ENCODE data around the gene TEX38.
"Not testable (repeated sequence)": the region's sequence is repeated elsewhere in the genome, so short reads cannot be mapped to it uniquely, and the experiment has no call there.

The TEX38 gene

GRCh38 chr1:46671554-46671953 is at the start of gene TEX38:
Gene TEX38, plus strand, starts transcription at chr1:46671854. Its CDS starts 81 bp downstream, at chr1:46671935.
- DNase-seq (ENCODE audit: low spot score) = no peak

- DNase-seq (ENCODE audit: low spot score) = peak; percentile 48
Measured at GRCh38 chr1:46621930-46622329, 49.7 kb upstream of the TEX38 start.

GRCh38 chr1:46622344-46622743 is 49.3 kb upstream of the TEX38 start:
- DNase-seq (ENCODE audit: low spot score) = peak; percentile 66

GRCh38 chr1:46623743-46624644 is 47.7 kb upstream of the TEX38 start:
- no peak for DNase-seq (ENCODE audit: low spot score)

GRCh38 chr1:46630719-46631118 is 40.9 kb upstream of the TEX38 start:
- no peak for DNase-seq (ENCODE audit: low spot score)

- DNase-seq (ENCODE audit: low spot score) = no peak
Measured at GRCh38 chr1:46635205-46635604, 36.4 kb upstream of the TEX38 start.

- no peak for DNase-seq (ENCODE audit: low spot score)
Measured at GRCh38 chr1:46637444-46638083, 34.1 kb upstream of the TEX38 start.

- no peak for DNase-seq (ENCODE audit: low spot score)
Measured at GRCh38 chr1:46638921-46639320, 32.7 kb upstream of the TEX38 start.

GRCh38 chr1:46639547-46639946 is 32.1 kb upstream of the TEX38 start:
- no peak for DNase-seq (ENCODE audit: low spot score)

- DNase-seq (ENCODE audit: low spot score) = no peak
Measured at GRCh38 chr1:46642115-46642680, 29.5 kb upstream of the TEX38 start.

- DNase-seq (ENCODE audit: low spot score) = peak; percentile 76
Measured at GRCh38 chr1:46643368-46643775, 28.3 kb upstream of the TEX38 start.

GRCh38 chr1:46645815-46646214 is 25.8 kb upstream of the TEX38 start:
- no peak for DNase-seq (ENCODE audit: low spot score)

GRCh38 chr1:46646331-46646730 is 25.3 kb upstream of the TEX38 start:
- no peak for DNase-seq (ENCODE audit: low spot score)

GRCh38 chr1:46646844-46647243 is 24.8 kb upstream of the TEX38 start:
- no peak for DNase-seq (ENCODE audit: low spot score)

- DNase-seq (ENCODE audit: low spot score) = no peak
Measured at GRCh38 chr1:46647611-46648010, 24.0 kb upstream of the TEX38 start.

GRCh38 chr1:46649764-46650163 is 21.9 kb upstream of the TEX38 start:
- DNase-seq (ENCODE audit: low spot score) = no peak

GRCh38 chr1:46650491-46650890 is 21.2 kb upstream of the TEX38 start:
- DNase-seq (ENCODE audit: low spot score) = no peak

- DNase-seq (ENCODE audit: low spot score) = not testable (repeated sequence)
Measured at GRCh38 chr1:46651152-46651551, 20.5 kb upstream of the TEX38 start.

- no peak for DNase-seq (ENCODE audit: low spot score)
Measured at GRCh38 chr1:46652321-46653100, 19.1 kb upstream of the TEX38 start.

GRCh38 chr1:46653405-46653958 is 18.2 kb upstream of the TEX38 start:
- DNase-seq (ENCODE audit: low spot score) = peak; percentile 24

- no peak for DNase-seq (ENCODE audit: low spot score)
Measured at GRCh38 chr1:46654012-46654411, 17.6 kb upstream of the TEX38 start.

GRCh38 chr1:46654698-46655097 is 17.0 kb upstream of the TEX38 start:
- not testable (repeated sequence) for DNase-seq (ENCODE audit: low spot score)
